Measurements from ENCODE around the gene PPIA. TPM values are rescaled to one million over a fixed set of nuclear protein-coding genes. Genes with fewer than 3 reads are reported as not detected.

Gene PPIA
- total RNA-seq, 3 donors from 2014 or later (not counting 1 experiment from before 2014, with no cell fraction given), result 701 to 727 (median 718) TPM

DNA sequence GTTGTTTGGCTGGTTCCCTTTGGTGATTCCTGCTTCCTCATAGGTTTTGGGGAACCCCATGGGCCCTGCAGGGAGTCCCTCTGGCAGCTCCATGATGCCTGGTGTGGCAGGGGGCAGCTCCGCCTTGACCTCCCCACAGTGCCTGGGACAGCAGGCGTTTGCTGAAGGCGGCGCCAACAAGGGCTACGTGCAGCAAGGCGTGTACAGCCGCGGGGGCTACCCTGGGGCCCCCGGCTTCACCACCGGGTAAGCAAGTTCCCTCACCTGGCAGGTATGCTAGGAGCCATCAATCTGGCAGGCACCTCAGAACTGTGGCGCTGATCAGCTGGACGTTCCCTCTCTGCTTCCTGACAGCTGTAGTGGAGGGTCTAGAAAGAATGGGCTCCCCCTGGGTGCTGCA is 39.6 kb upstream of the PPIA start:
- intact Hi-C loops (cut with micrococcal nuclease), result no loop called here

DNA sequence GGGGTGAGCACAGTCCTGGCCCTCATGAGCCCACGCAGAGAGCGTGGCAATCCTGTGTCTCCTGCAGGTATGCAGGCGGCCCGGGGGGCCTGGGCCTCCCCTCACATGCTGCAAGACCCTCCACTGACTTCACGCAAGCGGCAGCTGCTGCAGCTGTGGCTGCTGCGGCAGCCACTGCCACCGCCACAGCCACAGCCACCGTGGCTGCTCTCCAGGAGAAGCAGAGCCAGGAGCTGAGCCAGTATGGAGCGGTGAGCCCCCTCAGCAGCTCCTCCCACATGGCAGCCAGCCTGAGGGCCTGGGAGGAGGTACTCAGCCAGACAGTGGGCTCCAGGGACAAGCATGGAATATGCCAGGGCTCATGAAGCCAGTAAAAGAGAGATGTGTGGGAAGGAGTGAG is 39.2 kb upstream of the PPIA start:
- no peaks in the 10 kb centered on the region for H3K27me3 ChIP-seq (ENCODE audit: control insufficient read depth, insufficient read depth, low read length)
- Mint-ChIP-seq H3K9me3 (no peaks in the 10 kb centered on the region), H3K27me3 (ENCODE audit: low read depth in 2 of 2) (no peaks in the 10 kb centered on the region), H3K4me1 (peaks cover 6 to 29% of the 10 kb centered on the region in 2 donors), H3K27ac (no peak overlapping the region), H3K4me3 (no peak overlapping the region), H3K36me3 (no peaks in the 10 kb centered on the region)
- H3K4me1 ChIP-seq (ENCODE audit: control insufficient read depth, insufficient read depth, low read length), result peaks cover 27% of the 10 kb centered on the region
- WGBS (ENCODE audit: insufficient coverage), result 98% methylated on average over 10 of the region's 10 CpGs
- H3K4me3 ChIP-seq (ENCODE audit: low read length), result no peak overlapping the region
- no peak overlapping the region for H3K27ac ChIP-seq (ENCODE audit: low read length)
- no peak for DNase-seq
- H3K9me3 ChIP-seq (ENCODE audit: control insufficient read depth, insufficient read depth, low read length), result no peaks in the 10 kb centered on the region
- intact Hi-C loops (cut with micrococcal nuclease), result no loop called here
- ATAC-seq, result no peak
- TF ChIP-seq, protein P1, sequence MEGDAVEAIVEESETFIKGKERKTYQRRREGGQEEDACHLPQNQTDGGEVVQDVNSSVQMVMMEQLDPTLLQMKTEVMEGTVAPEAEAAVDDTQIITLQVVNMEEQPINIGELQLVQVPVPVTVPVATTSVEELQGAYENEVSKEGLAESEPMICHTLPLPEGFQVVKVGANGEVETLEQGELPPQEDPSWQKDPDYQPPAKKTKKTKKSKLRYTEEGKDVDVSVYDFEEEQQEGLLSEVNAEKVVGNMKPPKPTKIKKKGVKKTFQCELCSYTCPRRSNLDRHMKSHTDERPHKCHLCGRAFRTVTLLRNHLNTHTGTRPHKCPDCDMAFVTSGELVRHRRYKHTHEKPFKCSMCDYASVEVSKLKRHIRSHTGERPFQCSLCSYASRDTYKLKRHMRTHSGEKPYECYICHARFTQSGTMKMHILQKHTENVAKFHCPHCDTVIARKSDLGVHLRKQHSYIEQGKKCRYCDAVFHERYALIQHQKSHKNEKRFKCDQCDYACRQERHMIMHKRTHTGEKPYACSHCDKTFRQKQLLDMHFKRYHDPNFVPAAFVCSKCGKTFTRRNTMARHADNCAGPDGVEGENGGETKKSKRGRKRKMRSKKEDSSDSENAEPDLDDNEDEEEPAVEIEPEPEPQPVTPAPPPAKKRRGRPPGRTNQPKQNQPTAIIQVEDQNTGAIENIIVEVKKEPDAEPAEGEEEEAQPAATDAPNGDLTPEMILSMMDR (IDR thresholded peaks at IDR 0.05), result no peak
- peaks cover 52% of the 10 kb centered on the region for H3K36me3 ChIP-seq (ENCODE audit: control insufficient read depth, insufficient read depth, low read length)

More for the DNA sequence above, 39.6 kb upstream of the PPIA start:
- no peaks in the 10 kb centered on the region for H3K9me3 ChIP-seq (ENCODE audit: control insufficient read depth, insufficient read depth, low read length)
- WGBS (ENCODE audit: insufficient coverage), result 95% methylated on average over 12 of the region's 12 CpGs
- H3K9me3 Mint-ChIP-seq, result no peaks in the 10 kb centered on the region
- H3K36me3 ChIP-seq (ENCODE audit: control insufficient read depth, insufficient read depth, low read length), result peaks cover 48% of the 10 kb centered on the region
- H3K4me3 ChIP-seq (ENCODE audit: low read length), result no peak overlapping the region
- TF ChIP-seq, protein P1 (IDR thresholded peaks at IDR 0.05), result no peak
- peaks cover 8 to 31% of the 10 kb centered on the region in 2 donors for H3K4me1 Mint-ChIP-seq
- H3K27ac ChIP-seq (ENCODE audit: low read length), result no peak overlapping the region
- ATAC-seq (no peak), DNase-seq (no peak)
- no peaks in the 10 kb centered on the region for H3K27me3 ChIP-seq (ENCODE audit: control insufficient read depth, insufficient read depth, low read length)
- H3K36me3 Mint-ChIP-seq, result no peaks in the 10 kb centered on the region
- peaks cover 28% of the 10 kb centered on the region for H3K4me1 ChIP-seq (ENCODE audit: control insufficient read depth, insufficient read depth, low read length)
- no peaks in the 10 kb centered on the region for H3K27me3 Mint-ChIP-seq (ENCODE audit: low read depth in 2 of 2)
- H3K27ac Mint-ChIP-seq, result no peak overlapping the region
- H3K4me3 Mint-ChIP-seq, result no peak overlapping the region

DNA sequence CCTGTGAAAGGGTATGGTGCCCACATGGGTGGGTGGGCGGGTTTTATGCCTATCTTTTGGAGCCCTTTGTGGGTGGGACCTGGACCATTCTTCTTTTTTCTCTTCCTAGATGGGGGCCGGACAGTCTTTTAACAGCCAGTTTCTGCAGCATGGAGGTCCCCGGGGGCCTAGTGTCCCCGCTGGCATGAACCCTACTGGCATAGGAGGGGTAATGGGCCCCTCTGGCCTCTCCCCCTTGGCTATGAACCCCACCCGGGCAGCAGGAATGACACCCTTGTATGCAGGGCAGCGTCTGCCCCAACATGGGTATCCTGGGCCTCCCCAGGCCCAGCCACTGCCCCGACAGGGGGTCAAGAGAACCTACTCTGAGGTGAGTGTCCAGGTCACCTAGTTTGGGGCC is 38.7 kb upstream of the PPIA start:
- no peak for DNase-seq
- H3K4me3 Mint-ChIP-seq, result no peak overlapping the region
- no peaks in the 10 kb centered on the region for H3K27me3 Mint-ChIP-seq (ENCODE audit: low read depth in 2 of 2)
- no peak overlapping the region for H3K27ac ChIP-seq (ENCODE audit: low read length)
- no peaks in the 10 kb centered on the region for H3K9me3 Mint-ChIP-seq
- H3K27me3 ChIP-seq (ENCODE audit: control insufficient read depth, insufficient read depth, low read length), result no peaks in the 10 kb centered on the region
- H3K4me1 Mint-ChIP-seq, result peaks cover 2 to 24% of the 10 kb centered on the region in 2 donors
- peaks cover 27% of the 10 kb centered on the region for H3K4me1 ChIP-seq (ENCODE audit: control insufficient read depth, insufficient read depth, low read length)
- peaks cover 56% of the 10 kb centered on the region for H3K36me3 ChIP-seq (ENCODE audit: control insufficient read depth, insufficient read depth, low read length)
- no peaks in the 10 kb centered on the region for H3K9me3 ChIP-seq (ENCODE audit: control insufficient read depth, insufficient read depth, low read length)
- no peak for ATAC-seq
- WGBS (ENCODE audit: insufficient coverage), result 97% methylated on average over 7 of the region's 7 CpGs
- TF ChIP-seq, protein P1 (IDR thresholded peaks at IDR 0.05), result no peak
- H3K27ac Mint-ChIP-seq, result no peak overlapping the region
- no peak overlapping the region for H3K4me3 ChIP-seq (ENCODE audit: low read length)
- intact Hi-C loops (cut with micrococcal nuclease), result no loop called here
- no peaks in the 10 kb centered on the region for H3K36me3 Mint-ChIP-seq

DNA sequence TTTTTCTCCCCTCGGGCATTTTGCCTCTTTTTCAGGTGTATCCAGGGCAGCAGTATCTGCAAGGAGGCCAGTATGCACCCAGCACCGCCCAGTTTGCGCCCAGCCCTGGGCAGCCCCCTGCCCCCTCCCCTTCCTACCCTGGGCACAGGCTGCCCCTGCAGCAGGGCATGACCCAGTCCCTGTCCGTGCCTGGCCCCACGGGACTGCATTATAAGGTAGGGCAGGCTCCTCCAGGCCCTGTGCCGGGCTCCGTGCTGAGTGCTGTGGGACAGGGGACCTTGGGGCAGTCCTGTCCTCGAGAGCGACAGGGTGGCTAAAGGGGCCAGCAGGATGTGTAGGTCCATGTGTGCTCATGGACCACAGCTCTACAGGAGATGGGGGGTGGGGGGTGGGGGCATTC is 37.2 kb upstream of the PPIA start:
- ATAC-seq (no peak), DNase-seq (no peak)
- H3K9me3 ChIP-seq (ENCODE audit: control insufficient read depth, insufficient read depth, low read length), result no peaks in the 10 kb centered on the region
- WGBS (ENCODE audit: insufficient coverage), result 97% methylated on average over 9 of the region's 9 CpGs
- H3K36me3 ChIP-seq (ENCODE audit: control insufficient read depth, insufficient read depth, low read length), result peaks cover 70% of the 10 kb centered on the region
- peaks cover 21% of the 10 kb centered on the region for H3K4me1 ChIP-seq (ENCODE audit: control insufficient read depth, insufficient read depth, low read length)
- Mint-ChIP-seq H3K27ac (no peak overlapping the region), H3K27me3 (ENCODE audit: low read depth in 2 of 2) (no peaks in the 10 kb centered on the region), H3K4me1 (peaks cover 0 to 17% of the 10 kb centered on the region in 2 donors), H3K9me3 (no peaks in the 10 kb centered on the region), H3K4me3 (no peak overlapping the region), H3K36me3 (no peaks in the 10 kb centered on the region)
- TF ChIP-seq, protein P1 (IDR thresholded peaks at IDR 0.05), result no peak
- H3K4me3 ChIP-seq (ENCODE audit: low read length), result no peak overlapping the region
- H3K27ac ChIP-seq (ENCODE audit: low read length), result no peak overlapping the region
- H3K27me3 ChIP-seq (ENCODE audit: control insufficient read depth, insufficient read depth, low read length), result no peaks in the 10 kb centered on the region
- intact Hi-C loops (cut with micrococcal nuclease), result no loop called here

Measured in natural killer cell (primary cell).